Measurements from ENCODE around the gene SLC25A51.

SLC25A51 gene, protein sequence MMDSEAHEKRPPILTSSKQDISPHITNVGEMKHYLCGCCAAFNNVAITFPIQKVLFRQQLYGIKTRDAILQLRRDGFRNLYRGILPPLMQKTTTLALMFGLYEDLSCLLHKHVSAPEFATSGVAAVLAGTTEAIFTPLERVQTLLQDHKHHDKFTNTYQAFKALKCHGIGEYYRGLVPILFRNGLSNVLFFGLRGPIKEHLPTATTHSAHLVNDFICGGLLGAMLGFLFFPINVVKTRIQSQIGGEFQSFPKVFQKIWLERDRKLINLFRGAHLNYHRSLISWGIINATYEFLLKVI

GRCh38 chr9:37903647-37904444, at the start of gene SLC25A51:
TSS of gene SLC25A51 (minus strand) at chr9:37904127. CDS start at chr9:37888550, 15,577 bp downstream.
- peak; percentile 83 to 98 (median 97) for DNase-seq (ENCODE audit: low read depth in 2 of 3, low spot score in 2 of 3)

- no peak for DNase-seq (ENCODE audit: low read depth in 2 of 3, low spot score in 2 of 3)
Measured at GRCh38 chr9:37953206-37953774, 49.4 kb upstream of the SLC25A51 start.

- no peak for DNase-seq (ENCODE audit: low read depth in 2 of 3, low spot score in 2 of 3)
Measured at GRCh38 chr9:37952731-37953130, 48.8 kb upstream of the SLC25A51 start.

GRCh38 chr9:37951671-37952449, 47.9 kb upstream of the SLC25A51 start:
- no peak for DNase-seq (ENCODE audit: low read depth in 2 of 3, low spot score in 2 of 3)

DNA sequence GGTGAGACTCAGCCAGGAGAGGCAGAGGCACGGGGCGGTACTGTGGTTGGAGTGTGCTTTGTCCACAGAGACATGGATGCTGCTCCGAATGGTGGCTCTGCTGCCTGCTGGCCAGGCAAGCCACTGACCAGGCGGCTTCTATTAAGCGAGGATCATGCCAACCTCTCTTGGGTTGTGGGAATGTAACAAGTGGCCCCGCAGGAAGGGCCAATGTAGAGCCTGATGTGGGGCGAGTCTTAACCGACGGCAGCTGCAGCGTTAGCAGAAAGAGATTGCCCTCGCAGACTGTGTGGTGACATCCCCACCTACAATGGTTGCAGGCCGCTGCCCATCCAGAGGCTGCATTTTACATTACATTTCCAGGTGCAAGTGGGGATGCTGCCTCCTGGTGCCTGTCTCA, 46.6 kb upstream of the SLC25A51 start:
- DNase-seq (ENCODE audit: low read depth in 2 of 3, low spot score in 2 of 3), result no peak

- DNase-seq (ENCODE audit: low read depth in 2 of 3, low spot score in 2 of 3), result no peak
Measured at GRCh38 chr9:37949576-37949975, 45.6 kb upstream of the SLC25A51 start.

- DNase-seq (ENCODE audit: low read depth in 2 of 3, low spot score in 2 of 3), result no peak
Measured at GRCh38 chr9:37948417-37948980, 44.6 kb upstream of the SLC25A51 start.

DNA sequence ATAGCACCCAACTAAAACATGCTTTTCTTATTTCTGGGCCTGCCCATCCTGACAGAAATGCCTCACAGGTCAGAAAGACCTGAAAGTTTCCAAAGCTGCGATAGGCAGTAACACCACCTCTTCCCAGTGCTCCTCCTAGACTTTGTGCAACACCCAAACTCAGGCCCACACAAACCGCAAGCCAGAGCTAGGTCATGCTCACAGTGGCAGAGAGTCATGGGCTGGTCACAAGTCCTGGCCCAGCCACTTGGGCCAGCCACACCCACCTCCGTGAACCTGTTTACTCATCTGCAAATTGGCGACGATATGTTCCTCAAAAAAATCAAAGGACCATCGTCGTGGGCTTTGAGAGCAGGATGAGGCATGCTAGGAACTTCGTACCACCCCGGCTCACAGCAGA, 44.0 kb upstream of the SLC25A51 start:
- no peak for DNase-seq (ENCODE audit: low read depth in 2 of 3, low spot score in 2 of 3)

DNA sequence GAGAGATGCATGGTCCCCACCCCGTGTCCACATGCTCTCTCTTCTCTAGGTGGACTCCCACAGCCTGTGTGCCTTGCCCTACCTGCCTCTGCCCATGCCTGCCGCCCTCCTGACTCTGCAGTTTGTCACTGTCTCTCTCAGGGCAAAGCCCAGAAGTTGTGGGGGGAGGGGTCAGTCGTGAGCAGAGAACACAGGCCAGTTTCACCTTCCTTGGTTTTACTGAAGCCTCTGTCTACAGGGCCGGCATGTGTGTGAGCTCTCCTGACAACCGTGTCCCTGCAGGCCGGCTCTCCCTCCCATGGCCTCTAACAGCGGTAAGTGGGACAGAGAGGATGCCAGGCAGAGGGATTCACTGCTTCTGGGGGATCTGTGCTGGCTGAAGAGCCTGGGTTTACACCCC, 43.5 kb upstream of the SLC25A51 start:
- no peak for DNase-seq (ENCODE audit: low read depth in 2 of 3, low spot score in 2 of 3)

DNA sequence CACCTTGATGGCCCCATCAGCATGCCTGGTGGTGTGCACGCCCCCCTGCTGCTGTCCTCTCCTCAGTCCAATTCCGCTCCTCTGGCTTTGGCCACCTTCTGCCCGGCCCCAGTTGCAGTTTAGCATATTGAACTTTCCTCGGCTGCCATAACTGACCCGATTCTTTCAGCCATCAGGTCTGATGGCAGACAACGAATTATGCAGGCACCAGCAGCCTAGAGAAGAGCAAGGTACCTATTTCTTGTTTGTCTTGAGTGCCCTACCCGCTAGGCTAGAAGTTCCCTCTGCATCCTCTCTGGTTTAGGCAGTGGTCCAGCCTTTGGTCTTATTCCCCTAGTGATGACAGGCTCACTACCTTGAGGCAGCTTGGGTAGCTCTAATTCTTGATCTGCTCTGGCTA, 43.0 kb upstream of the SLC25A51 start:
- no peak for DNase-seq (ENCODE audit: low read depth in 2 of 3, low spot score in 2 of 3)

DNA sequence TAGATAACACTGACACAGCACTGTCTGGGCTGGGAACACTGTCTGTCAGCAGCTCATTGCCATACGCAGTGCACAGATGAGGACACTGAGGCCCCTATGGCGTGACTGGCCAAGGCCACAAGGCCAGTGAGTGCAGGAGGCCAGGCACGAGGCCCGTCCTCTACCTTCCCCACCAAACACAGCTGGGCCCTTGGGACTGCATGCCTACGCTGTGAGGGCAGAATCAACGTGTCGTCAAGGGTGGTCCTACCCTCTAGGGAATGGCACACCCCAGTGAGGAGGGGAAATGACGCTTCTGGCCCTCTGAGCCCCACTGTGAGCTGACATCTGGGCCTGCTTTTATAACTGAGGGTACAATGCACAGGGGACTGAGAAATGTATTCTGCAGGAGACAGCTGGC, 42.1 kb upstream of the SLC25A51 start:
- DNase-seq (ENCODE audit: low read depth in 2 of 3, low spot score in 2 of 3), result no peak

GRCh38 chr9:37944671-37945481, 40.9 kb upstream of the SLC25A51 start:
- DNase-seq (ENCODE audit: low read depth in 2 of 3, low spot score in 2 of 3), result no peak

DNA sequence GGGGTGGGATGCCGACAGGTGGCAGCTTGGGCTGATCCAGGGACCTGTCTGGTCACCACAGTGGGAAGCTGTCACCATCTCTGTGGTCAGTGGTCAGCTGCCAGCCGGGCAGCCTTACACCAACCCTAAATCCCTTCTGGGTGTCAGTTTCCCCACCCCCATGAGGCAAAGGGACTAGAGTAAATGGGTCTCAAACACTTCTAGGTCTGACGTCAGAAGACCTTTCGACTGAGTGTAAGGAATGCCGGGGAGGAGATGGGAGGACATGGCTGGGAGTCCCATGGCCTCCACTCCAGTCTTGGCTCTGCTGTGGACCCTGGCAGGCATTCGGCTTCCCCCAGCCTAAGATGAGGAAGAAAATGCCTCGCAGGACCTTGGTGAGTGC, 40.3 kb upstream of the SLC25A51 start:
- DNase-seq (ENCODE audit: low read depth in 2 of 3, low spot score in 2 of 3), result no peak

GRCh38 chr9:37943345-37944265, 39.7 kb upstream of the SLC25A51 start:
- DNase-seq (ENCODE audit: low read depth in 2 of 3, low spot score in 2 of 3), result no peak

DNA sequence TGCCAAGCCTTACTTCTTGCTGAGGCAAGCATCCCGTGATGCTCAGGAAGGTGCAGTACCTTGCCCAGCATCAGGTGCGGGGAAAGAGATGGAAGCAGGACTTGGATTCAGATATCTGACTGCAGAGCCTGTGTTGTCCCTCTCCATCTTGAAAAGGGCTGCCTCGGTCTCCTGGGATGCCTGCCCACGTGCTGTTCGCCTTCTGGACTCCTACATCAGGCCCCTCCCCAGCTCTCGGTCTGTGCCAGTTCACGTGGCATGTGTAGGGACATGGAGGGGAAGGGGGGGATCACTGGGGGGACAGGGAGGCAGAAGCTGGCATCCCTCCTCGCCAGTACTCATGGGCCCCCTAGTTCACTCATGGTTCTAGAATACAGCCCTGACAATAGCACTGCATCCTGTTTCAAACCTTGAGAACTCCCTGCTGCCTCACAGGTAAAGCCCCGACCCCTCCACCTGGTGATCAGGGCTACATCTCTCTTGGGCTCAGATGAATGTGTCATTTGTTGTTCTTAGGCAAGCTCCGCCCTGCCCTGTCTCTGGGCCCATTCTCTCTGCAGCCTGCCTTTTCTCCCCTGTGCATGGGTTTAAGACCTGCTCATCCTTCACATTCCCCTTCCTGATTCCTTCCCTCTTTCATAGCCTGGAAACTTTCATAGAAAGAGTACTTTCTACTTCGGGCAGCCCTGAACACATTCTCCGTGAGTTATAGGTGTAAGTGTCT, 38.9 kb upstream of the SLC25A51 start:
- DNase-seq (ENCODE audit: low read depth in 2 of 3, low spot score in 2 of 3), result no peak

- DNase-seq (ENCODE audit: low read depth in 2 of 3, low spot score in 2 of 3), result no peak
Measured at GRCh38 chr9:37941253-37941652, 37.3 kb upstream of the SLC25A51 start.

- no peak for DNase-seq (ENCODE audit: low read depth in 2 of 3, low spot score in 2 of 3)
Measured at GRCh38 chr9:37939575-37940095, 35.7 kb upstream of the SLC25A51 start.

DNA sequence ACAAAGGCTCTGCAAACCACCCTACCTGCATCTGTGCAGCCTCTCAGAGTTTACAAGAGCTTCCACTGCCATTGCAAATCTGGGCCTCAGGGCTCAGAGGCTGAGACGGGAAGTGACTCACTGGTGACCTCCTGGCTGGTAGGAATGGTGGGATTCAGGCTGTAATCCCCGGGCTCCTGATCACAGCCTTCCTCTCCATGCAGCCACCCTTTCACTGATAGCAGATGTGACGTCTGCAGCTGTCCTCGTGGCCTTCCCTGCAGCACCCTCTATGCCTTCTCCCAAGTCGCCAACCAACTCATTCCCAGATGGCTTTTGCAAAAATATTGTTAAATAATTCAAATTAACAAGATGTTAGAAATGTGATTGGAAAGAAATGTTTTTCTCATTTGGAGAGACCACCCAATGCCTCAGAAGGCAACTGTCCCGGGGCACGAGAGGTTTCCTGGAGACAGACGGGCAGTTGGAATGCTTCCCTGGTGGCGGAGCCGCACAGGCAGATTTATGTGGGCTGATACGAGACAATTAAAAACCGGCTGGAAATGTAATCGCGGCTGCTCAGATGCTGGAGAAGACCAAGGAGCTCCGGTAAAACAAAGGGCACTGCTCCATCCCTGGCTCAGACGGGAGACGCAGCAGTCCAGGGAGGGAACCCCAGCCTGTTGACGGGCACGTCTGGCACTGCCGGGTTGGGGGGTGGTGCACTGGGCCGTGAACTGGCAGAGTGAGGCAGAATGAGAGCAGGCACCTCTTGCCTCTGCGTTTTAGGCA, 34.4 kb upstream of the SLC25A51 start:
- no peak for DNase-seq (ENCODE audit: low read depth in 2 of 3, low spot score in 2 of 3)
